ENCODE measurements around the gene SSX2IP.
"Not testable (repeated sequence)": the region's sequence is repeated elsewhere in the genome, so short reads cannot be mapped to it uniquely, and the experiment has no call there.

The SSX2IP gene

DNA sequence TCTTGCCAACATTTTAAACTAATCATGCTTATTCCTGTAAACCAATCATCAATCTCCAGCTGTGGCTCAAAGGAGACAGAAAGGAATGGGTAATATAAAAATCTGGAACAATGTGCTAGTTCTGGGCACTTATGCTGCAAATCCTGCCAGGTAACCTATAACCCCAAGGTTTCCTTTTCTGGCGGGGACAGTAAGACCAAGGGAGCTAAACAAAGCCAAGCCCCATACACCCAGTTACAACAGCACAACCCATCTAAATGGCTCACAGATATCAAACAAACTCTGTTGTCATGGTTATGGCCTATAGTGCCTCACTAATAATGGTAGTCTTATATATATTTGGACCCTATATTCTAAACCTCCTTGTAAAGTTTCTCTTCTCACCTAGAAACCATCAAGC is 79.2 kb downstream of the SSX2IP start:
- Histone ChIP-seq H3K4me3 (no peak overlapping the region), H3K9ac (no peak overlapping the region), H3K4me2 (no peak overlapping the region), H3K27ac (no peak overlapping the region), H3K9me3 (peaks cover 46% of the 10 kb centered on the region), H3K36me3 (no peaks in the 10 kb centered on the region), H4K20me1 (no peaks in the 10 kb centered on the region), H3K4me1 (no peaks in the 10 kb centered on the region), H3K27me3 (no peaks in the 10 kb centered on the region)
- TF ChIP-seq Cebpa-rat (IDR thresholded peaks at IDR 0.05) = no peak

DNA sequence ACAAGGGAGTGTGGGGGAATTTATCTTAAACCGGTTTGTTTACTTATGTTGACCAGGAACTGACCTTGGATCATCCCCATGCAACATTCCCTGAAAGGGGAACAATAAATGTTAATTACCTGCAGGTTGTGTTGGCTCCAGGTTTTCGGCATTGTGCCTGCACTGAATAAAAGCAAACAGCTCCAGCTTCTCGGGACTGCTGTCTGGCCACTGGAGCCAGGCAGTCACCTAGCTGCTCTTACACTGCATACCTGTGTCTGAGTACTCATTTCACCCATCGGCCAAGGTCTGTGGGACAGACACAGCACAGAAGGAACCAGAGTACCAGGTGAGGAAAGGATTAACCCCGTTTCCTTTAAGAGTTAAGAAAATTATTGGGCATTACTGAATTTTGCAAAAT is 83.3 kb downstream of the SSX2IP start:
- H3K9me3 ChIP-seq = peaks cover 38% of the 10 kb centered on the region
- no peak overlapping the region for H3K4me3 ChIP-seq
- H3K27ac ChIP-seq = no peak overlapping the region
- H3K36me3 ChIP-seq = no peaks in the 10 kb centered on the region
- H3K27me3 ChIP-seq = no peaks in the 10 kb centered on the region
- no peak overlapping the region for H3K9ac ChIP-seq
- H3K4me2 ChIP-seq = no peak overlapping the region
- H4K20me1 ChIP-seq = no peaks in the 10 kb centered on the region
- no peaks in the 10 kb centered on the region for H3K4me1 ChIP-seq
- no peak for TF ChIP-seq Cebpa-rat (IDR thresholded peaks at IDR 0.05)

DNA sequence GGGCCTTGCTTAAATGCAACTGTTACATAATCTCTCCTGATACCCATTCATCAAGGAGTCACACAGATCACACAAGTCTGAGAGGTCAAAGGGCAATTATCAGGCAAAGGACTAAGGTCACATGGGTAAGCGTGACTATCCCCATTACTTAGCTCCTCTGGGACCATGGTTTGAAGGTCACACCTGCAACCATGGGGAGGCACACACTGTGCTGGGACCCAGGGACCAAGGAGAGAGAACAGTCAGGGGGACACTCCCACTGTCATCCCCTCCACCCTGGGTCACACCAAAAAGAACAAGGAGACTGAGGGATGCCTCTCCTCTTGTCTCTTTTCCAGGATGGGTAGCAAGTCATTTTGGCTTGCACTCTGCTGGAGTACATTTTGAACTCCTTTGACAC is 85.1 kb downstream of the SSX2IP start:
- TF ChIP-seq Cebpa-rat (IDR thresholded peaks at IDR 0.05) = no peak
- Histone ChIP-seq H3K27ac (no peak overlapping the region), H3K9me3 (peaks cover 38% of the 10 kb centered on the region), H3K36me3 (no peaks in the 10 kb centered on the region), H3K9ac (no peak overlapping the region), H3K4me1 (no peaks in the 10 kb centered on the region), H3K27me3 (no peaks in the 10 kb centered on the region), H4K20me1 (no peaks in the 10 kb centered on the region), H3K4me3 (no peak overlapping the region), H3K4me2 (no peak overlapping the region)

DNA sequence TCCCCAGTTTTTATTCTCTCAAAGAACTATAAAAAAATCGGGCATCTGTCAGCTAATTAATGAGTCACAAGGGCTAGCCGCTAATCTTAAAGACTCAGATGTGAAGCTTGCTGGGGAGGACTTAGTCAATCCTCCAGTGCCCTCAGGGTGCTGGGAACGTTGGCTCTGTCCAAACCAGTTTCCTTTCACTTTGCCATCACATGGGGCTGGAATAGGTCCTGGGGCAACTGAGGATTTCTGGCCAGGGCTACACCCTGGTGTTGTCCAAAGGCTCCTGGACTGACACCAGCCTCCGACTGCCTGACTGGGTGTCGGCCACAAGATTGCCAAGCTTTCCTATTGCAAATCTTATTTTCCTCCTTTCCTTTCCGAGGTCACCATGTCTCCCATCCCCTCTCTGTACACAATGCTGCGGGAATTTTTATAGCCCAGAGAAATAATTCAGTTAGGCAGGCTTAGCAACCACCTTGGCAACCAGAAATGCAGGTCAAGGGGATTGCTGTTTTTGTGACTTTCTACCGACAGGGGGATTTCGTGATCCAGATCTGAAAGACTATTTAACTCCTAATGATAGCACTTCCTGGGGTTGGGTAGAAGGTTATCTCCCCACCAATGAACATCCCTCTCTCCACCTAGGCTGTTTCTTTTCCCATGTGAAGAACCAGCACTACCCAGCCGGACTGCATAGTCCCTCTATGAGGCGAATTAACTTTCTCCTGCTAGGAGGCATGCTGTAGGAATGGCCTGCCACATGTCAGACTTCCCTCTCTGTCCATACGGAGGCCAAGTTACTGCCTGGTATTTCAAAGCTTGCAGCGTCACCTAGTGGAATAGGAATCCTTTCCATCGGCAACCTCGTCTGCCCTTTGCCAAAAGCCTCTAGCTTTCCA is 86.1 kb downstream of the SSX2IP start:
- H3K9ac ChIP-seq = no peak overlapping the region
- no peaks in the 10 kb centered on the region for H3K27me3 ChIP-seq
- no peaks in the 10 kb centered on the region for H3K36me3 ChIP-seq
- H4K20me1 ChIP-seq = no peaks in the 10 kb centered on the region
- no peak overlapping the region for H3K27ac ChIP-seq
- no peak for TF ChIP-seq Cebpa-rat (IDR thresholded peaks at IDR 0.05)
- no peaks in the 10 kb centered on the region for H3K4me1 ChIP-seq
- no peak overlapping the region for H3K4me3 ChIP-seq
- peaks cover 38% of the 10 kb centered on the region for H3K9me3 ChIP-seq
- H3K4me2 ChIP-seq = no peak overlapping the region

DNA sequence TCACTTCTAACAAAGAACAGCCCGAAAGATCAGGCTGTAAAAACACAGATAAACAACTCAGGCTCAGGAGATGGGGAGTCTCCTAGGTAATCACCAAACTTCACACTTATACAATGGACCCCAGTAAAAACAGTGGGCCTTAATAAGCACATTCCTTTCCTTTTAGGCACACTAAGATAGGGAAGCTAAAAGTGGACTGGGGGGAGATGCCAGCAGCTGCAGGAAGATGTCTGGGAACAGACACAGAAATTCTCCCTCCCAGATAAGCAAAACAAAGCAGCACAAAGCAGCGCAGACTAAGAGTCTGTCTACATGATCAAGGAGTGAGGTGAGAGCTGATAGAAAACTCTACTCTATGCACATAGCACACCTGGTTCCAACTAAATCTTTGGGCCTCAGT is 87.0 kb downstream of the SSX2IP start:
- Histone ChIP-seq H3K9ac (no peak overlapping the region), H3K27ac (no peak overlapping the region), H3K4me2 (no peak overlapping the region)

DNA sequence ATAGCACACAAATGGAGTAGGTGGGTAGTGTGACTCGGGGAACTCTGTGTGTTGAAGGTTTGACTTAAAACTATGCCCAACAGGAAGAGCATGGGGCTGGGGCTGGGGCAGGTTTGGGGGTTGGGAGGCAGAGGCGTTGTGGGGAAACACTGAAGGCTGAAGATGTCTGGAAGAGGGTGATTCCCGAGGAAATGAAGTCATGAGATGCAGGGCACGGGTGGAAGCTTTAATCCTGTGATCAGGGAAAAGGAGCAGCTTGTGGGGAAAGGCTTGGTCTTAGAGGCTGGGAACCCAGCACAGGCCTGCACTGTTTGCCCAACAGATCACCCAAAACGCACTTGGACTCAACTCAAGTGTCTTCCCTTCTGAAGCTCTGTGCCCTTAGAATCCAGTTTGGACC is 89.5 kb downstream of the SSX2IP start:
- no peak for TF ChIP-seq Cebpa-rat (IDR thresholded peaks at IDR 0.05)
- no peaks in the 10 kb centered on the region for H3K27me3 ChIP-seq
- H3K4me2 ChIP-seq = no peak overlapping the region

More for the DNA sequence above, 87.0 kb downstream of the SSX2IP start:
- peaks cover 38% of the 10 kb centered on the region for H3K9me3 ChIP-seq
- H4K20me1 ChIP-seq = no peaks in the 10 kb centered on the region
- H3K27me3 ChIP-seq = no peaks in the 10 kb centered on the region
- no peak for TF ChIP-seq Cebpa-rat (IDR thresholded peaks at IDR 0.05)
- no peak overlapping the region for H3K4me3 ChIP-seq
- H3K4me1 ChIP-seq = no peaks in the 10 kb centered on the region
- H3K36me3 ChIP-seq = no peaks in the 10 kb centered on the region

GRCh38 chr1:84598846-84599741 is 91.2 kb downstream of the SSX2IP start:
- no peak overlapping the region for H3K4me3 ChIP-seq
- no peak overlapping the region for H3K9ac ChIP-seq
- H4K20me1 ChIP-seq = no peaks in the 10 kb centered on the region
- H3K4me2 ChIP-seq = no peak overlapping the region
- H3K27ac ChIP-seq = no peak overlapping the region
- TF ChIP-seq Cebpa-rat (IDR thresholded peaks at IDR 0.05) = no peak
- H3K4me1 ChIP-seq = no peaks in the 10 kb centered on the region
- no peaks in the 10 kb centered on the region for H3K36me3 ChIP-seq
- peaks cover 4% of the 10 kb centered on the region for H3K9me3 ChIP-seq
- no peaks in the 10 kb centered on the region for H3K27me3 ChIP-seq

More for the DNA sequence above, 89.5 kb downstream of the SSX2IP start:
- H4K20me1 ChIP-seq = no peaks in the 10 kb centered on the region
- H3K4me3 ChIP-seq = no peak overlapping the region
- H3K27ac ChIP-seq = no peak overlapping the region
- H3K9me3 ChIP-seq = peaks cover 20% of the 10 kb centered on the region
- H3K9ac ChIP-seq = no peak overlapping the region
- H3K4me1 ChIP-seq = no peaks in the 10 kb centered on the region
- no peaks in the 10 kb centered on the region for H3K36me3 ChIP-seq

DNA sequence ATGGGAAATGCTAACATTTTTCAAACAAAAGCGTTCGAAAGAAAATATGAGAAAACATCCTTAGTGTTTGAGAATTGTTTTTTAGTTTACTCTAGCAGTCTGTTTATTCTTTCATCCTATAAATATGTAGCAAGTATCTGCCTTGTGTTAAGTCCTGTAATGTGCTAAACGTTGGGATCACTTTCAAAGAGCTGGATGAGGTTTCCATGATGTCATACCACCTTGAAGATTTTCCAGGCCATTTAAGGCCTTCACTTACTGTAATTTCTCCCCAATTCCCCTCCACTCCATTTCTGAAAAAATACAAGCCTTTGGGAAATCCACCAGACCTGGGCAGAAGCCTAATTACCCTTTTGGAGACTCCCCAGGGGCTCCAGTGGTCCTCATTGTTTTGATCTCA is 91.8 kb downstream of the SSX2IP start:
- no peak for TF ChIP-seq Cebpa-rat (IDR thresholded peaks at IDR 0.05)
- H3K36me3 ChIP-seq = no peaks in the 10 kb centered on the region
- H4K20me1 ChIP-seq = no peaks in the 10 kb centered on the region
- H3K27ac ChIP-seq = no peak overlapping the region
- peaks cover 8% of the 10 kb centered on the region for H3K9me3 ChIP-seq
- H3K4me1 ChIP-seq = no peaks in the 10 kb centered on the region
- no peak overlapping the region for H3K4me3 ChIP-seq
- no peak overlapping the region for H3K4me2 ChIP-seq
- H3K27me3 ChIP-seq = no peaks in the 10 kb centered on the region
- no peak overlapping the region for H3K9ac ChIP-seq

GRCh38 chr1:84597011-84597410 is 93.2 kb downstream of the SSX2IP start:
- Histone ChIP-seq H3K27ac (no peak overlapping the region), H3K9ac (no peak overlapping the region), H3K9me3 (peaks cover 11% of the 10 kb centered on the region), H3K27me3 (no peaks in the 10 kb centered on the region), H3K4me1 (no peaks in the 10 kb centered on the region), H3K4me3 (no peak overlapping the region), H3K36me3 (no peaks in the 10 kb centered on the region), H4K20me1 (no peaks in the 10 kb centered on the region), H3K4me2 (no peak overlapping the region)
- TF ChIP-seq Cebpa-rat (IDR thresholded peaks at IDR 0.05) = no peak

- H3K27ac ChIP-seq, H3K9ac ChIP-seq, H3K4me1 ChIP-seq, H3K36me3 ChIP-seq, H3K27me3 ChIP-seq, H3K4me2 ChIP-seq, H3K4me3 ChIP-seq, H4K20me1 ChIP-seq: not testable (repeated sequence)
- peaks cover 11% of the 10 kb centered on the region for H3K9me3 ChIP-seq
These were observed 95.3 kb downstream of the SSX2IP start for GRCh38 chr1:84594959-84595358.
